ENCODE data around the gene MAML2.

Gene MAML2

GRCh38 chr11:96385187-96385586 lies 42.2 kb upstream of the MAML2 start:
- WGBS (ENCODE audit: extremely low coverage, insufficient coverage, low lambda C conversion rate): no CpG with 5 or more reads among the region's 2 CpGs
- Histone ChIP-seq H3K18ac (ENCODE audit: low read length) (no peak overlapping the region), H3K4ac (ENCODE audit: low read depth, low read length) (no peak overlapping the region), H2BK5ac (ENCODE audit: low read length) (no peak overlapping the region), H2AK5ac (ENCODE audit: low read length) (no peak overlapping the region), H3K4me2 (ENCODE audit: low read length) (no peak overlapping the region), H3K27me3 (ENCODE audit: insufficient read depth, low read length, poor library complexity) (no peaks in the 10 kb centered on the region), H4K5ac (ENCODE audit: low read length) (no peak overlapping the region), H3K4me3 (ENCODE audit: low read length) (no peak overlapping the region), H3K36me3 (ENCODE audit: control insufficient read depth, insufficient read depth, low read length) (no peaks in the 10 kb centered on the region), H2BK120ac (ENCODE audit: low read depth, low read length) (no peak overlapping the region), H3K4me1 (ENCODE audit: control insufficient read depth, low read depth, low read length) (no peaks in the 10 kb centered on the region), H3K23ac (ENCODE audit: low read length) (no peak overlapping the region), H3K9ac (ENCODE audit: low read length) (no peak overlapping the region), H3K79me2 (ENCODE audit: control insufficient read depth, insufficient read depth, low read length) (peaks cover 1% of the 10 kb centered on the region), H2BK15ac (replicated peaks; ENCODE audit: low read depth) (no peak overlapping the region), H4K8ac (ENCODE audit: low read depth, low read length) (no peak overlapping the region), H3K27ac (ENCODE audit: low read depth, low read length) (no peak overlapping the region), H3K56ac (ENCODE audit: low read length) (no peak overlapping the region), H3K79me1 (ENCODE audit: low read length) (no peaks in the 10 kb centered on the region)
- DNase-seq: no peak

DNA sequence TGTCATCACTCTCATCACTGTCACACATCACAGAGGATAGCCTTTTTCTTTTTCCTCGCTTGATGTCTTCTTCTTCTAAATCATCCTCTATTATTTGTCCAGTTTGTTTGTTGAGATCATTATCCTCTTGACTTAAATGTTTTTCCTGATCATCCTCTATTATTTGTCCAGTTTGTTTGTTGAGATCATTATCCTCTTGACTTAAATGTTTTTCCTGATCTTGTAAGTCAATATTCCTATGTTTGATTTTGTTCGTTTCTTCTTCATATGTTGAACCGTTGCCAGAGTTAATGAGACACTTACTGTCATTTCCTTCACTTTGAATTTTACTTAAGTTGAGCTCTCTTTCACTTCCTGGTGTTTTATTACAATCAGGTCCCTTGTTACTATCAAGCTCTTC lies 41.2 kb upstream of the MAML2 start:
- WGBS (ENCODE audit: extremely low coverage, insufficient coverage, low lambda C conversion rate): no CpG with 5 or more reads among the region's 3 CpGs
- Histone ChIP-seq H3K18ac (ENCODE audit: low read length) (no peak overlapping the region), H3K36me3 (ENCODE audit: control insufficient read depth, insufficient read depth, low read length) (no peaks in the 10 kb centered on the region), H3K4me1 (ENCODE audit: control insufficient read depth, low read depth, low read length) (no peaks in the 10 kb centered on the region), H3K4ac (ENCODE audit: low read depth, low read length) (no peak overlapping the region), H3K27ac (ENCODE audit: low read depth, low read length) (no peak overlapping the region), H3K79me1 (ENCODE audit: low read length) (no peaks in the 10 kb centered on the region), H2BK5ac (ENCODE audit: low read length) (no peak overlapping the region), H3K27me3 (ENCODE audit: insufficient read depth, low read length, poor library complexity) (no peaks in the 10 kb centered on the region), H3K4me2 (ENCODE audit: low read length) (no peak overlapping the region), H2BK15ac (replicated peaks; ENCODE audit: low read depth) (no peak overlapping the region), H4K5ac (ENCODE audit: low read length) (no peak overlapping the region), H4K8ac (ENCODE audit: low read depth, low read length) (no peak overlapping the region), H2BK120ac (ENCODE audit: low read depth, low read length) (no peak overlapping the region), H3K4me3 (ENCODE audit: low read length) (no peak overlapping the region), H3K79me2 (ENCODE audit: control insufficient read depth, insufficient read depth, low read length) (peaks cover 1% of the 10 kb centered on the region), H3K23ac (ENCODE audit: low read length) (no peak overlapping the region), H3K56ac (ENCODE audit: low read length) (no peak overlapping the region), H2AK5ac (ENCODE audit: low read length) (no peak overlapping the region), H3K9ac (ENCODE audit: low read length) (no peak overlapping the region)
- no peak for DNase-seq

GRCh38 chr11:96376796-96377195 lies 33.8 kb upstream of the MAML2 start:
- Histone ChIP-seq H3K4me1 (ENCODE audit: control insufficient read depth, low read depth, low read length) (no peaks in the 10 kb centered on the region), H2BK15ac (replicated peaks; ENCODE audit: low read depth) (no peak overlapping the region), H2BK120ac (ENCODE audit: low read depth, low read length) (no peak overlapping the region), H3K4me2 (ENCODE audit: low read length) (no peak overlapping the region), H3K27ac (ENCODE audit: low read depth, low read length) (no peak overlapping the region), H3K27me3 (ENCODE audit: insufficient read depth, low read length, poor library complexity) (no peaks in the 10 kb centered on the region), H3K18ac (ENCODE audit: low read length) (no peak overlapping the region), H3K79me2 (ENCODE audit: control insufficient read depth, insufficient read depth, low read length) (no peaks in the 10 kb centered on the region), H4K5ac (ENCODE audit: low read length) (no peak overlapping the region), H3K56ac (ENCODE audit: low read length) (no peak overlapping the region), H2AK5ac (ENCODE audit: low read length) (no peak overlapping the region), H3K79me1 (ENCODE audit: low read length) (no peaks in the 10 kb centered on the region), H3K4ac (ENCODE audit: low read depth, low read length) (no peak overlapping the region), H4K8ac (ENCODE audit: low read depth, low read length) (no peak overlapping the region), H2BK5ac (ENCODE audit: low read length) (no peak overlapping the region), H3K4me3 (ENCODE audit: low read length) (no peak overlapping the region), H3K23ac (ENCODE audit: low read length) (no peak overlapping the region), H3K9ac (ENCODE audit: low read length) (no peak overlapping the region), H3K36me3 (ENCODE audit: control insufficient read depth, insufficient read depth, low read length) (no peaks in the 10 kb centered on the region)
- no peak for DNase-seq
- WGBS (ENCODE audit: extremely low coverage, insufficient coverage, low lambda C conversion rate): no CpG with 5 or more reads among the region's 1 CpG

DNA sequence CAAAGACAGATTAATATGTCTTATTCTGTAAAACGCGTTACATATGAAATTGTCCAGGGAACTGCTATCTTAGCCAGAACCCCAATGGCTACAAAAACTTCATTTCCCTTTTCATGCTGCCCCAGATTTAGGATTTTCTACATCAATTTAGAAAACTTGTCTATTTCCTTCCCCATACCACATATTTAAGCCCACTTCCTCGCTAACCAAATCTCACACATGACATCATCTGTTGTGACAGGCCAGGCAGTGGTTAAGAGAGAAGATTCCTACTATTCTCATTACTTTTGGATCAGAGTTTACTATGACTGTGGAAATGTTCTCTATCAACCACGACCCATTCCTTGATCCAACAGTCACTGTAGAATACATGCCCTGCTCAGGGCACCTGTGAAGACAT lies 30.8 kb upstream of the MAML2 start:
- Histone ChIP-seq H2BK15ac (replicated peaks; ENCODE audit: low read depth) (no peak overlapping the region), H2BK5ac (ENCODE audit: low read length) (no peak overlapping the region), H3K4me1 (ENCODE audit: control insufficient read depth, low read depth, low read length) (no peaks in the 10 kb centered on the region), H2AK5ac (ENCODE audit: low read length) (no peak overlapping the region), H3K36me3 (ENCODE audit: control insufficient read depth, insufficient read depth, low read length) (no peaks in the 10 kb centered on the region), H3K56ac (ENCODE audit: low read length) (no peak overlapping the region), H3K18ac (ENCODE audit: low read length) (no peak overlapping the region), H3K79me1 (ENCODE audit: low read length) (no peaks in the 10 kb centered on the region), H3K79me2 (ENCODE audit: control insufficient read depth, insufficient read depth, low read length) (no peaks in the 10 kb centered on the region), H2BK120ac (ENCODE audit: low read depth, low read length) (no peak overlapping the region), H4K8ac (ENCODE audit: low read depth, low read length) (no peak overlapping the region), H3K4me3 (ENCODE audit: low read length) (no peak overlapping the region), H3K4ac (ENCODE audit: low read depth, low read length) (no peak overlapping the region), H3K27ac (ENCODE audit: low read depth, low read length) (no peak overlapping the region), H4K5ac (ENCODE audit: low read length) (no peak overlapping the region), H3K27me3 (ENCODE audit: insufficient read depth, low read length, poor library complexity) (no peaks in the 10 kb centered on the region), H3K23ac (ENCODE audit: low read length) (no peak overlapping the region), H3K9ac (ENCODE audit: low read length) (no peak overlapping the region), H3K4me2 (ENCODE audit: low read length) (no peak overlapping the region)
- no CpG with 5 or more reads among the region's 4 CpGs for WGBS (ENCODE audit: extremely low coverage, insufficient coverage, low lambda C conversion rate)
- no peak for DNase-seq

GRCh38 chr11:96367342-96367741 lies 24.3 kb upstream of the MAML2 start:
- no peak for DNase-seq
- Histone ChIP-seq H2BK120ac (ENCODE audit: low read depth, low read length) (no peak overlapping the region), H3K79me1 (ENCODE audit: low read length) (no peaks in the 10 kb centered on the region), H3K56ac (ENCODE audit: low read length) (no peak overlapping the region), H2BK5ac (ENCODE audit: low read length) (no peak overlapping the region), H2AK5ac (ENCODE audit: low read length) (no peak overlapping the region), H3K4me2 (ENCODE audit: low read length) (no peak overlapping the region), H3K79me2 (ENCODE audit: control insufficient read depth, insufficient read depth, low read length) (no peaks in the 10 kb centered on the region), H3K18ac (ENCODE audit: low read length) (no peak overlapping the region), H3K36me3 (ENCODE audit: control insufficient read depth, insufficient read depth, low read length) (no peaks in the 10 kb centered on the region), H3K4me1 (ENCODE audit: control insufficient read depth, low read depth, low read length) (no peaks in the 10 kb centered on the region), H4K5ac (ENCODE audit: low read length) (no peak overlapping the region), H3K4ac (ENCODE audit: low read depth, low read length) (no peak overlapping the region), H3K4me3 (ENCODE audit: low read length) (no peak overlapping the region), H3K9ac (ENCODE audit: low read length) (no peak overlapping the region), H4K8ac (ENCODE audit: low read depth, low read length) (no peak overlapping the region), H3K27me3 (ENCODE audit: insufficient read depth, low read length, poor library complexity) (no peaks in the 10 kb centered on the region), H3K27ac (ENCODE audit: low read depth, low read length) (no peak overlapping the region), H3K23ac (ENCODE audit: low read length) (no peak overlapping the region), H2BK15ac (replicated peaks; ENCODE audit: low read depth) (no peak overlapping the region)
- no CpG with 5 or more reads among the region's 2 CpGs for WGBS (ENCODE audit: extremely low coverage, insufficient coverage, low lambda C conversion rate)

- no peak overlapping the region for H3K4ac ChIP-seq (ENCODE audit: low read depth, low read length)
- DNase-seq: no peak
- H3K4me2 ChIP-seq (ENCODE audit: low read length): no peak overlapping the region
- H3K79me2 ChIP-seq (ENCODE audit: control insufficient read depth, insufficient read depth, low read length): no peaks in the 10 kb centered on the region
- WGBS (ENCODE audit: extremely low coverage, insufficient coverage, low lambda C conversion rate): no CpG with 5 or more reads among the region's 1 CpG
- no peak overlapping the region for H3K56ac ChIP-seq (ENCODE audit: low read length)
- no peak overlapping the region for H3K4me3 ChIP-seq (ENCODE audit: low read length)
- no peak overlapping the region for H2BK120ac ChIP-seq (ENCODE audit: low read depth, low read length)
- no peaks in the 10 kb centered on the region for H3K79me1 ChIP-seq (ENCODE audit: low read length)
- no peak overlapping the region for H2BK15ac ChIP-seq (replicated peaks; ENCODE audit: low read depth)
- no peak overlapping the region for H2AK5ac ChIP-seq (ENCODE audit: low read length)
- no peaks in the 10 kb centered on the region for H3K4me1 ChIP-seq (ENCODE audit: control insufficient read depth, low read depth, low read length)
- no peak overlapping the region for H3K18ac ChIP-seq (ENCODE audit: low read length)
- no peaks in the 10 kb centered on the region for H3K27me3 ChIP-seq (ENCODE audit: insufficient read depth, low read length, poor library complexity)
- no peak overlapping the region for H4K5ac ChIP-seq (ENCODE audit: low read length)
- no peak overlapping the region for H3K23ac ChIP-seq (ENCODE audit: low read length)
- H3K27ac ChIP-seq (ENCODE audit: low read depth, low read length): no peak overlapping the region
- no peaks in the 10 kb centered on the region for H3K36me3 ChIP-seq (ENCODE audit: control insufficient read depth, insufficient read depth, low read length)
- H4K8ac ChIP-seq (ENCODE audit: low read depth, low read length): no peak overlapping the region
- no peak overlapping the region for H2BK5ac ChIP-seq (ENCODE audit: low read length)
- H3K9ac ChIP-seq (ENCODE audit: low read length): no peak overlapping the region
Measured at GRCh38 chr11:96366024-96366423, 23.0 kb upstream of the MAML2 start.
